Suprapubic skin (tissue), 4 donors: Measurements from ENCODE around the gene C19orf25.

Experiments
- CTCF ChIP-seq, 2 donors: fragments of 200-600 bp in 1 of 2; fragments of 450-650 bp in 1 of 2; sonication (generic) in 1 of 2; IDR thresholded peaks; one replicate each; pipeline ENCODE4 v1.5.1; 2016 to 2019; ENCODE audit warnings: antibody characterized with exemption in 2 of 2, mild to moderate bottlenecking in 1 of 2, moderate library complexity in 1 of 2
- EP300 ChIP-seq: sonication (generic); formaldehyde crosslinking; IDR thresholded peaks from one replicate; pipeline ENCODE4 v1.6.1; 2017; ENCODE audit warnings: antibody characterized with exemption
- POLR2A ChIP-seq, 2 donors: fragments of 450-650 bp; IDR thresholded peaks; one replicate each; pipeline ENCODE4 v1.6.1; 2017; ENCODE audit warnings: antibody characterized with exemption in 2 of 2, mild to moderate bottlenecking in 2 of 2, moderate library complexity in 2 of 2
- POLR2AphosphoS5 ChIP-seq, 3 donors: sonication (generic); formaldehyde crosslinking; IDR thresholded peaks; one replicate each; pipeline ENCODE4 v1.6.1; 2017; ENCODE audit warnings: antibody characterized with exemption in 3 of 3

- TF ChIP-seq CTCF (IDR thresholded peaks at IDR 0.05) (no peak), POLR2AphosphoS5 (IDR thresholded peaks at IDR 0.05) (no peak), POLR2A (IDR thresholded peaks at IDR 0.05) (no peak), EP300 (no peak)
Observed at GRCh38 chr19:1459479-1459878, 19.5 kb downstream of the C19orf25 start.
